ENCODE data around the gene CCNL2. TPM values are rescaled to one million over a fixed set of nuclear protein-coding genes. Genes with fewer than 3 reads are reported as not detected.
"Not testable (repeated sequence)": the region's sequence is repeated elsewhere in the genome, so short reads cannot be mapped to it uniquely, and the experiment has no call there.

The CCNL2 gene
- total RNA-seq (100 to 1,000 TPM; 388 to 394 TPM), polyA plus RNA-seq (10 to 100 TPM; 18.3 to 36.6 TPM)

DNA sequence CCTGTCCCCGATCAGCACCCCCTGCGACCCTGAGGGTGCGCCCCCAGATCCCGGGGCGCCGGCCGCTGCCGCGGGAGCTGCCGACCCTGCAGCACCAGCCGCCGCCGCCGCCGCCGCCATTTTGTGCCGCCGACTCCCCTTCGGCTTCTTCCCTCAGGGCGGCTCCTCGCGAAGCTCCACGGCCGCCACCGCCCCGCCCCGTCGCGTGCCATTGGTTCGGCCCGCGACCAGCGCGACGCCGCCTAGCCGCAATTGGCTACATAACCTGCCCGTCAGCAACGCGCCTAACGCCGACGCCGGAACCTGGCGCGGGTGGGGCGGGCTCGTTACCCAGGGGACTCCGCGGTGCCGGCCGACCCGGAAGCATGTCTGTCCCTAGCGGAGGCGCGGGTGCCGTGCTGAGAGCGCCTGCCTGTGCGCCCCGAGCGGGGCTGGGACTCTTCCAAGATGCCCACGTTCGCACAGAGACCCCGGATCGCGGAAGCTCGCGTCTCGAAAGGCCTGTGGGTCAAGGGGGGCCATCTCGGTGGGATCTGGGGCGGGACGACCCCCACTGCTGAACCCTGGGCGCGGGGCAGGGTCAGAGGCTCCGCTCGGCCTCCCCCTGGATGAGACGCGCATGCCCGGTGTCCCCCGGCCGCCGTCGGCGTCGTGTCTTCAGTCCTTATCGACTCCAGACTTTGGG lies at the start of gene CCNL2:
CCNL2 (minus strand) TSS at position 149 of the 685 bp plus-strand sequence; CDS start at position 120, 29 bp downstream.
- Mint-ChIP-seq H3K36me3 (peaks cover 33 to 62% of the 10 kb centered on the region in 2 donors), H3K9me3 (peaks cover 0 to 3% (median 0%) of the 10 kb centered on the region in 8 donors), H3K27ac (peak within 1 kb of the TSS; percentile 89 to 96 (median 94)), H3K4me3 (peak within 1 kb of the TSS; percentile 89 to 94 (median 92)), H3K4me1 (peaks cover 17 to 63% (median 41%) of the 10 kb centered on the region in 4 donors), H3K27me3 (no peaks in the 10 kb centered on the region)
- H3K36me3 ChIP-seq (ENCODE audit: insufficient read depth, low read length) = peaks cover 49% of the 10 kb centered on the region
- H3K27ac ChIP-seq (ENCODE audit: low read depth, low read length) = peak within 1 kb of the TSS; percentile 85
- POLR2A ChIA-PET (ENCODE audit: partially characterized antibody) = interaction anchor here (0.5 to 7.1 kb wide), 21 partner anchors 8 to 381 kb away, joined by 3 to 149 read pairs (median 3); partner anchors contain the start of genes AURKAIP1, B3GALT6, C1orf159 and MIB2
- intact Hi-C loops (cut with micrococcal nuclease) = loop anchor here (1.0 kb wide), 3 partner anchors 8 to 283 kb away; partner anchors contain the start of genes AURKAIP1, C1orf159 and MRPL20
- DNase-seq = peak; percentile 98 to 99 (median 99)
- CTCF ChIA-PET (ENCODE audit: partially characterized antibody) = interaction anchor here (1.0 to 1.5 kb wide), 5 partner anchors 8 to 29 kb away, joined by 3 to 11 read pairs (median 4); partner anchors contain the start of genes AURKAIP1 and MRPL20
- peak within 1 kb of the TSS; percentile 92 for H3K4me3 ChIP-seq (ENCODE audit: low read length in 2 of 2)
- no peaks in the 10 kb centered on the region for H3K27me3 ChIP-seq (ENCODE audit: insufficient read depth, low read length)
- peaks cover 36% of the 10 kb centered on the region for H3K4me1 ChIP-seq (ENCODE audit: insufficient read depth, low read length)
- H3K9me3 ChIP-seq (ENCODE audit: control insufficient read depth in 1 of 2, low read length in 2 of 2) = no peaks in the 10 kb centered on the region

DNA sequence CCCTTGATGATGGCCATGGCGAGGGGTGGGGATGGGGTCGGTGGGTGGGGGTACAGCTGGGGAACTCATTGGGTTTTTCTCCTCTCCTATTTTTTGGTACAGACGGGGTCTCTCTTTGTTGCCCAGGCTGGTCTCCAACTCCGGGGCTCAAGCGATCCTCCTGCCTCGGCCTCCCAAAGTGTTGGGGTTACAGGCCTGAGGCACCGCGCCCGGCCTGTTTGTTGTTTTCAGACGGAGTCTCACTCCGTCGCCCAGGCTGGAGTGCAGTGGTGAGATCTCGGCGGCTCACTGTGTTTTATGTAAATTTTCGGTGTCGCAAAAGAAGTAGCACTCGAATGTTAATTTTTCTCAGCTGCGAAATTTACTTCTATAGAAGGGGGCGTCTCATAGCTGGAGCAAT lies 47.5 kb upstream of the CCNL2 start:
- H3K4me1 Mint-ChIP-seq; H3K36me3 Mint-ChIP-seq; H3K27ac Mint-ChIP-seq; H3K9me3 Mint-ChIP-seq; H3K27ac ChIP-seq (ENCODE audit: low read depth, low read length); H3K9me3 ChIP-seq (ENCODE audit: control insufficient read depth in 1 of 2, low read length in 2 of 2); intact Hi-C loops (cut with micrococcal nuclease); CTCF ChIA-PET (ENCODE audit: partially characterized antibody); POLR2A ChIA-PET (ENCODE audit: partially characterized antibody); H3K4me3 Mint-ChIP-seq; H3K36me3 ChIP-seq (ENCODE audit: insufficient read depth, low read length); H3K27me3 ChIP-seq (ENCODE audit: insufficient read depth, low read length); H3K27me3 Mint-ChIP-seq; H3K4me3 ChIP-seq (ENCODE audit: low read length in 2 of 2); H3K4me1 ChIP-seq (ENCODE audit: insufficient read depth, low read length): not testable (repeated sequence)
- DNase-seq = peak in 1 of 5 donors; percentile 9

DNA sequence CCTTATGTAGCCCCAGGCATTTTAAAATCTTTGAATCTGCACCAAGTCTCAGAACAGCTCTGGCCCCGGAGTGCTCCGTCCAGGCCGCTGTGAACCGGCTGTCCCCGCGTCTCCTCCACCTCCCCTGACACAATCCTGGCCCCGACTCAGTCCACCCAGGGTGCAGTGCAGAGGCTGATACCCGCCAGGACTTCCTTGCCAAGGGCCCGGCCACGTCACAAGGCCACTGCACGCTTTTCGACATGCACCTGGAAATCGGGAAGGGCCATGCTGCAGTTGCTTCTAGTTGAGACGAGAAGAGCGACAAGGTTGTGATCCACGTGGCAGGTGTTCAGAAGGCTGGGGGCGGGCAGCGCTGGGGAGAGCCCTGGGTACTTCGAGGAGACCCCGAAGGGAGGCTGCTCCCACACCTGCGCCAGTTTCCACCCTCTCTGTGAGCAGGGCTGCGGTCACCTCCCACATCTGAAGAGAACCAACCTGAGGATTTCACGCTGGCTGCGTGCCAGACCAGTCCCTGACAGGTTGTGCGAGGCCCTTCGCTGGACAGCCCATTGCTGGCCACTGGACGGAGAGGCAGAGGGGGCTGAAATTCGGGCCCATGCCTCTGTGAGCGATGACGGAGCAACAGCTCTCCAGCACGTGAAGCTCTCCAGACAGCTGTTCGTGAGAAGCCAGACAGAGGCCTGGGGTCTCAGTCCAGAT lies 43.1 kb upstream of the CCNL2 start:
- ChIA-PET POLR2A (ENCODE audit: partially characterized antibody) (no interaction called here), CTCF (ENCODE audit: partially characterized antibody) (interaction anchor here (1.2 to 1.6 kb wide), 2 partner anchors 13 to 35 kb away, joined by 4 to 5 read pairs; no protein-coding TSS in a partner anchor)
- peak in 1 of 5 donors; percentile 3 for DNase-seq
- H3K4me3 ChIP-seq (ENCODE audit: low read length in 2 of 2) = no peak overlapping the region
- no peaks in the 10 kb centered on the region for H3K9me3 Mint-ChIP-seq
- H3K27ac Mint-ChIP-seq = no peak overlapping the region
- H3K27me3 Mint-ChIP-seq = peaks cover 0 to 6% of the 10 kb centered on the region in 2 donors
- H3K36me3 Mint-ChIP-seq = no peaks in the 10 kb centered on the region
- H3K27ac ChIP-seq (ENCODE audit: low read depth, low read length) = no peak overlapping the region
- intact Hi-C loops (cut with micrococcal nuclease) = no loop called here
- no peaks in the 10 kb centered on the region for H3K27me3 ChIP-seq (ENCODE audit: insufficient read depth, low read length)
- no peaks in the 10 kb centered on the region for H3K36me3 ChIP-seq (ENCODE audit: insufficient read depth, low read length)
- H3K4me1 ChIP-seq (ENCODE audit: insufficient read depth, low read length) = no peaks in the 10 kb centered on the region
- H3K4me1 Mint-ChIP-seq = peaks cover 0 to 4% (median 0%) of the 10 kb centered on the region in 4 donors
- H3K4me3 Mint-ChIP-seq = no peak overlapping the region
- H3K9me3 ChIP-seq (ENCODE audit: control insufficient read depth in 1 of 2, low read length in 2 of 2) = no peaks in the 10 kb centered on the region

DNA sequence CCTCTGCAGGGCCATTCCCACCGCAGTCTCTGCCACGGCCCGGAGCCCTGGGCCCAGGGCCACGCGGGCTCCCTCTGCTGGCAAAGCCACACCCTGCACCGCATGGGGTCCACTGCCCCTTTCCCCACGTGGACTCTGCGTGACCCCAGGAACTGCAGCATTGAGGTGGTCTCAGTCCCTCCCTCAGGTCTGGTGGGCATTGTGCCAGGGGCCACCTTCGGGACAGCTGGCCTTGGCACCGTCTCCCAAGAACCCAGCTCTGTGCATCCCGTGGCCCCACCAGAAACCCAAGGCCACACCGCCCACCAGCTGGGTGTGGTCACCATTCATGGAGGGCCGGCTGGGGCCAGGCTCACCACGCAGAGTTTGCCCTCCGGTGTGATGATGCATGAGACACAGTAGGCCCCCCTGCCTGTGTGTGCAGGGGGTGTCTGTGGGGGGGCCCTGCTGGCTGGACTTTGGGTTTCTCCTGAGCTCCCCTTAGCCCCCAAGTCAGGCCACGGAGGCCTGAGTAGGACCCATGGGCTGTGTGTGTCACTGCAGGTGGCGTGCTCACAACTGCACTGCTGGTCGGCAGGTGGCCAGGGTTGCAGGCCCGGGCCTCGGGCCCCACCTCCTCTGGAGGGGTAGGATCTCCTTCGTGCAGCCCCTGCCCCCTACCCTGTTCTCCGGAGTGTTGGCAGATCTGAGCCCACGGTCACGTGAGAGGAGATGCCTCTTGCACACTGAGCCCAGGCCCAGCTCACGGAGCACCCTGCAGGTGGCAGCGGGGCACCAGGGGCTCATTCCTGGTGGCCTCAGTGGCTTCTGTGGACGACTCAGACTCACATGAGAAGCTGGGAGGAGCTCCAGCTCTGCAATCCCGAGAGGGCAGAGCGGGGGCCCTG lies 42.1 kb upstream of the CCNL2 start:
- Histone ChIP-seq H3K4me3 (ENCODE audit: low read length in 2 of 2) (no peak overlapping the region), H3K27ac (ENCODE audit: low read depth, low read length) (no peak overlapping the region), H3K9me3 (ENCODE audit: control insufficient read depth in 1 of 2, low read length in 2 of 2) (no peaks in the 10 kb centered on the region), H3K27me3 (ENCODE audit: insufficient read depth, low read length) (peaks cover 8% of the 10 kb centered on the region), H3K4me1 (ENCODE audit: insufficient read depth, low read length) (peaks cover 3% of the 10 kb centered on the region), H3K36me3 (ENCODE audit: insufficient read depth, low read length) (no peaks in the 10 kb centered on the region)
- Mint-ChIP-seq H3K4me1 (peaks cover 0 to 4% (median under 1%) of the 10 kb centered on the region in 4 donors), H3K27ac (no peak overlapping the region), H3K9me3 (no peaks in the 10 kb centered on the region), H3K27me3 (peaks cover 0 to 8% of the 10 kb centered on the region in 2 donors), H3K4me3 (no peak overlapping the region), H3K36me3 (no peaks in the 10 kb centered on the region)
- ChIA-PET CTCF (ENCODE audit: partially characterized antibody) (interaction anchor here (0.6 to 1.6 kb wide), 7 partner anchors 9 to 136 kb away, joined by 3 to 5 read pairs (median 4); no protein-coding TSS in a partner anchor), POLR2A (ENCODE audit: partially characterized antibody) (interaction anchor here (1.1 kb wide), 1 partner anchor 34 kb away, joined by 3 read pairs; the partner anchor contains the start of gene MRPL20)
- intact Hi-C loops (cut with micrococcal nuclease) = loop anchor here (2.0 kb wide), 1 partner anchor 408 kb away; no protein-coding TSS in a partner anchor
- peak; percentile 37 to 48 (median 43) for DNase-seq

DNA sequence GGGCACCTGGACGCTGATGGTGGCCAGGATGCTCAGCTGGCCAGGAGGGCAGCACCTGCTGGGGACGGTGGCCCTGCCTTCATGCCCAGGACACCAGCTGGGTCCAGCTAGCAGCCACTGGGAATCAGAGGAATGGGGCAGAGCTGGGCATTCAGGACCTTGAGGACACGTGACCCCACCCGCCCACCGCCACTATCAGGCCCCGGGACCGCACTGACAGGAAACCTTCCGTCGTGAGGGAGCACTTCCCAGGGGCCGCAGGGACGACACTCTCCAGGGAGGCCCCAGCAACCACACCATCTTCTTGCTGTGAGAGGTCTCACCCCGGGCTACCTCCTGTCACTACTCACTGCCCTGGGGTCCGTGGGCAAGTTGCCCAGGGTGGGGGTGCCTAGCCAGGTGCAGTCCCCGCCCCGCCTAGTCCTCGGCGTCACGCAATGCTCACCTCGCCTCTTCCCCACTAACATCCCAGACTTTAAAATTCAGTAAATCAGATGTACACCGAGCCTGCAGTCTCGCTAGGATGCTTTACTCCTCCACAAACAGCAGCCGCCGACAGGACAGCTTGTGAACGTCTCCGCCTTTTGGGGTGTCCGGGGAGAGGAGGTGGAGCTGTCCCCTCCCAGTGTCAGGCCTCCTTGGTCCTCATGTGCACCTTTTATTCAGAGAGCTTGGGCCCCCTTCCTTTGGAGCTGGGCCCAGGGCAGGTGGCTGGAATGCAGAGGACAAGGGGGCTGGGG lies 41.3 kb upstream of the CCNL2 start:
- CTCF ChIA-PET (ENCODE audit: partially characterized antibody) = interaction anchor here (0.6 to 1.6 kb wide), 6 partner anchors 9 to 135 kb away, joined by 3 to 5 read pairs (median 4); no protein-coding TSS in a partner anchor
- H3K27me3 Mint-ChIP-seq = peaks cover 0 to 10% of the 10 kb centered on the region in 2 donors
- Histone ChIP-seq H3K36me3 (ENCODE audit: insufficient read depth, low read length) (no peaks in the 10 kb centered on the region), H3K9me3 (ENCODE audit: control insufficient read depth in 1 of 2, low read length in 2 of 2) (no peaks in the 10 kb centered on the region), H3K27ac (ENCODE audit: low read depth, low read length) (no peak overlapping the region), H3K27me3 (ENCODE audit: insufficient read depth, low read length) (peaks cover 12% of the 10 kb centered on the region), H3K4me1 (ENCODE audit: insufficient read depth, low read length) (peaks cover 7% of the 10 kb centered on the region), H3K4me3 (ENCODE audit: low read length in 2 of 2) (no peak overlapping the region)
- intact Hi-C loops (cut with micrococcal nuclease) = loop anchor here (2.0 kb wide), 1 partner anchor 408 kb away; no protein-coding TSS in a partner anchor
- H3K4me3 Mint-ChIP-seq = no peak overlapping the region
- H3K4me1 Mint-ChIP-seq = peaks cover 0 to 4% (median 2%) of the 10 kb centered on the region in 4 donors
- DNase-seq = peak in 1 of 5 donors; percentile 16
- H3K27ac Mint-ChIP-seq = no peak overlapping the region
- no peaks in the 10 kb centered on the region for H3K36me3 Mint-ChIP-seq
- POLR2A ChIA-PET (ENCODE audit: partially characterized antibody) = interaction anchor here (1.1 kb wide), 1 partner anchor 33 kb away, joined by 3 read pairs; the partner anchor contains the start of gene MRPL20
- H3K9me3 Mint-ChIP-seq = no peaks in the 10 kb centered on the region
